NCI-H2029 treated with DMSO at 0.1 percent for 48 hours (cell line): ENCODE data around the gene CROCC2.

Source experiments
- DNase-seq: peaks from one replicate; lab custom pipeline; 2025; lab: John Stamatoyannopoulos, UW

CROCC2 gene

GRCh38 chr2:241017228-241017940 is 111.2 kb downstream of the CROCC2 start:
- no peak for DNase-seq

DNA sequence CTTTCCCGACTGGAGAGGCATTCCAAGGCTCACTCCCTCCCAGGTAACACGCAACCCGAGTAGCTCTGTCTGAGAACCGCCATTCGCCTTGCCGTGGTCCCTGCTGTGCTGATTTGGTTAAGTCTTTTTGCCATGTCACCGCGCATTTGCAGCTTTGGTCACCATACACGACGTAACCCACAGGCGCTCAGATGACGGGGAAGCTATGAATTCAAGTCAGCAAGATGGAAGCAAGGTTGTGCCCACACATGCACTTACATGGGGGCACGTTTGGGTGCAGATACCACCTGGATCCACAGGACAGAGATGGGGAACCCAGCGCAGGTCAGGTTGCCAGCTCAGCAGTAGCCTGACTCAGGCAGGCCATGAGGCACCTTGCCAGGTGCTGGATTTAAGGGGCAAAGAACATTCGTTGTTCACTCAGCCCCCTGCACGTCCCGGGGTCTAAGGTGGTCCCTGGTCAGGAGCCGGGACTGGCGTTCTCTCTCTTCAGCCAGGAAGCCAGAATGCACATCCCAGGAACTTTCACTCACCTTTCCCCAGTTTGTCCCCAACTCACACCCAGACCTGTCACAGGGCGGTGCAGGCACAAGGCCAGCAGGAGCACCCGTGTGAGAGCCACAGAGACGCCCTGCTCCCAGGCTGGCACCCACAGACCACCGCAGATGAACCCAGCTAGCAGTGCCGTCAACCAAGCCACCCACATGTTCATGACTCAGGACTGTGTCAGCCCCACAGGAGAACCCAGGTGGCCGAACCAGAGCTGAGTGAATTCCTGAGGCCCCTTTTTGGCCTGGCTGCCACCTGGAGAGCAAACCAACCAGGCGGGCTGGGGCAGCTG is 112.1 kb downstream of the CROCC2 start:
- no peak for DNase-seq

DNA sequence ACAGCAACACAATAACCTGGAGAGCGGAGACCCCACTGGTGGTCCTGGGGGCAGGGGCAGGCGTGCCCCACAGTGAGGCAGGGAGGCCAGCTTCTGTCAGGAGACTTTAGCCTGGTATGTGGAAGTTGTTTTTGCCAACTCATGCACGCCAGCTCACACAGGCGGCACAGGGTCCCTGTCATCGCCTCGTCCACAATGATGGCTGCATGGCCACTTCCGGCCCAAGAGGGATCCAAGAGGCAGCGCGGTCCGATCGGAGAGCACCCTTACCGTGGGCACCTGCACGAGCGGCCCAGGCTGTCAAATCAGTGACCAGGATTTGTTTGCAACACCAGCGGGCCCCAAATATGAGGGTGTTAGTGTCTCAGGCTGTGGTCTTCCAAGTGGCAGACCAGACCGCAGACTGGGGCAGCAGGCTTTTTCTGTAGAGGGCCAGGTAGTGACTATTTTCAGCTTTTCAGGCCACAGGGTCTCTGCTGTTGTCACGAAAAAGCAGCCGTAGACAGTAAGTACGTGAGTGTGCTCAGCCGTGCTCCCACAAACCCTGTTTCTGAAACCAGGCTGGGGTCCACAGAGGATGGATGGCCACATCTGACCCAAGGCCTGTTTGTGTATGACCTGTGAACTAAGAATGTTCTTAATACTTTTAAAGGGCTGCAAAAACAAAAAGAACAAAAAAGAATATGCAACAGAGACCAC is 113.5 kb downstream of the CROCC2 start:
- no peak for DNase-seq

DNA sequence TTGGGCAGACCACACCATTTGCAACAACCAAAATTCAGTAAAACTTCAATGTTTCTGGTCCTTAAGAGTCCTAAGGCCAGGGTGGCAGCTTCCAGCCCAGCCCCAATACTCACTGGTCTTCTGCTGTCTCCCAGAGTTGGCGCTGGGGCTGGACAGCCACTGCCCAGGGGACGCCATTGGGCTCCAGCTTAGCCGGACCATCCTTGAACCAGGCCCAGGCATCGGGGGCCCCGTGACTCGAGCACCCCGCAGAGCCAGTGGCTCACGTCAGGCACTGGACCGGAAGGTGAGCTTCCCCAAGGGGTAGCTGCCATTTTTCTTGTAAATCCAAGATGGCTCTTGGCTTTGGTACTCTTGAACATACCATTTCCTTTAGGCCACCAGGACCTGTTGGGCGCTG is 114.1 kb downstream of the CROCC2 start:
- no peak for DNase-seq

- DNase-seq = no peak
These were observed 114.6 kb downstream of the CROCC2 start for GRCh38 chr2:241020629-241021190.

- DNase-seq = no peak
These were observed 119.5 kb downstream of the CROCC2 start for GRCh38 chr2:241025639-241026038.

DNA sequence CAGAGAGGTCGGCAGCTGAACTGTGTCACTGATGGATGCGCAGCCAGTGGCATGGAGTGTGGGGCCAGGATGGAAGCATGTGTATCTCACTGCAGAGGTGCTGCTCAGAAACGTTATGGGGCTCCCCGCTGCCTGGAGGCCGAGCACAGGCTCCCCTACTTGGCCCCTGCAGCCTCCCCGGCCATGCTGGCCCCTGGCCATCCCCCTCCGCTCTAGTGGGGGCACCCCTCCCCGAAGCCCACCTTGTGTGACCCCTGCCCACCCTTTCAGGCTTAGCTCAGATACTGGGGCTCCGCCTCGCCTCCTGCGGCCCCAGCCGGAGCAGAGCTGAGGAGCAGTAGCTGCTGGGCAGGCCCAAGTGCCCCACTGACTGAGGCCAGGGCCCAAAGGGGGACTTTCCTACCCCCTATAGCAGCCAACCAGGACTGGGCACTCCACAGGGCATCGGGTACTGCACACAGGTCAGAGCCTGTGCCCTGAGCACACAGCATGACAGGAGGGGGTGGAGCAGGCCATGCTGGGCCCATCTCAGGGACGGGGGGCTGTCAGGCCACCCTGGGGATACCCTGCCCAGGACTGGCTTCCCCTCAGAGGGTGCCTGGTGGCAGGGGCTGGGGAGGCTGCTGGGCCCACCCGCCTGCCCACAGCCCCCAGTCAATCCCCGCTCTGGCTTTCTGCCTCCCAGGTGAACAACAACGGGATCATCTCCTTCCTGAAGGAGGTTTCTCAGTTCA is 123.6 kb downstream of the CROCC2 start:
- no peak for DNase-seq

- no peak for DNase-seq
These were observed 124.2 kb downstream of the CROCC2 start for GRCh38 chr2:241030333-241030680.

GRCh38 chr2:241030883-241031282 is 124.7 kb downstream of the CROCC2 start:
- no peak for DNase-seq

DNA sequence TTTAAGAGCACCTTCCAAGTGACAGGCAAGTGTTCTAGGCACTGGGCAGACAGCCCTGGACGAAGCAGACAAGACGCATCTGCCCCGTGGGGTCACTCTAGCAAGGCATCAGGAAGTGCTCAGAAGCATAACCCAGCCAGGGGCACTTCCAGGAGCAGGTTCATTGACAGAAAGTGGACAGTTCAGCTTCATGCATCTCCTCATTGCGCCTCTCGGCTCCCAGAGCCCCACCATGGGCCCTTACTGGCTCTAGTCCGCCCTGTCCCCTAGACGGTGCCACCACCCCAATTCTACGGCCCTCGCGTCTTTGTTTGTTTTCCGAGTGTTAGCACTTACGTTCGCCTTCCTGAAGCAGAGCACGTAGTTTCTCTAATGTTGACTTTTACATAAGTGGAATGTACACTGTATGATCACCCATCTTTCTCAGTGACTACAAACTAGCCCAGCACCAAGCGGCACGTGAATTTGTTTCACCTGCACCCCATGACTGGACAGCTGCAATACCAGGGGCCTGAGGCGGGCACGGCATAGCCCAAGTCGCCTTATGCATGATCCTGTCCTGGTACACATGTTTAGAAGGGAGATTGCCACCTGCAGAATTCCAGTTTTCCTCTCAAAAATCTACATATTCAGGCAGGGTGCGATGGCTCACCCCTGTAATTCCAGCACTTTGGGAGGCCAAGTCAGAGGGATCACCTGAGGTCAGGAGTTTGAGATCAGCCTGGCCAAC is 125.5 kb downstream of the CROCC2 start:
- no peak for DNase-seq

GRCh38 chr2:241033336-241033987 is 127.3 kb downstream of the CROCC2 start:
- no peak for DNase-seq

DNA sequence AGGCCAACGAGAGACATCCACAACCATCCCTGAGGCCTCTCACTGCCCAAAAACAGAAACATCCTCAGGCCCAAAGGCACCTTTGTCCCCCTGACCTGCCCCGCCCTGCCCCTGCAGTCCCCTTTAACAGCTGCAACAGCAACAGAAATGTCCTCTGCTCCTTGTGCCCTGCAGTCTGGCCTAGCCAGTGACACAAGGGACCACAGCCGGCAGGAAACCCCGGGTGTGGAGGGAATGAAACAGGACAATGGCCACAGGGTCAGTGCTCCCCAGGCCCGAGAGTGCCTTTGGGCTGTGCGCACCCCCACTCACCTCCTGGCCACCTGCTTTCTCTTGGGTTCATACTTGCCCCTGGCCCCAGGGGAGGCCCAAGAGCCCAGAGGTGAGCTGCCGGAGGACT is 127.9 kb downstream of the CROCC2 start:
- DNase-seq = no peak

DNA sequence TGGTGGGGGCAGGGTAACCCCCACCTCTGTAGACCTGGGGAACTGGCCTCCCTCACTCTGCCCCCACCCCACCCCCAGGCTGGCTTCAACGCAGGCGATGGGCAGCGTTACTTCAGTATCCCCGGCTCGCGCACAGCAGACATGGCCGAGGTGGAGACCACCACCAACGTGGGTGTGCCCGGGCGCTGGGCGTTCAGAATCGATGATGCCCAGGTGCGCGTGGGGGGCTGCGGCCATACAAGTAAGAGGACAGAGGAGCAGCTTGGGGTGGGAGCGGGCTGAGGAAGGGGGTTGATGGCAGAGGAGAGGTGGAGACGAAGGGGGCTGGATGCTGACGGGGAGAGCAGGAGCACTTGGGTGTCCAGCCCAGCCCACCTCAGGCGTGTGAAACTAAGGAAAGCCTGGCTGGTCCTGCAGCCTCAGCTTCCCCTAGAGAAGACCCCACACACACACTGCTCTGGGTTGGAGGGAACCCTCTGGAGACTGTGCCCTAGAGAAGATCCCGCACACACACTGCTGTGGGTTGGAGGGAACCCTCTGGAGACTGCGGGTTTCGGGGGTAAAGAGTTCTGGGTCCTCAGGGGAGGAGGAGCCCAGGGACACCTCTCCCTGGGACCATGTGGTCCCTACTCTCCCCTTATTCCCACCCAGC is 128.5 kb downstream of the CROCC2 start:
- DNase-seq = no peak

- no peak for DNase-seq
These were observed 129.1 kb downstream of the CROCC2 start for GRCh38 chr2:241035142-241035817.

GRCh38 chr2:241035818-241036396 is 129.8 kb downstream of the CROCC2 start:
- DNase-seq = no peak

DNA sequence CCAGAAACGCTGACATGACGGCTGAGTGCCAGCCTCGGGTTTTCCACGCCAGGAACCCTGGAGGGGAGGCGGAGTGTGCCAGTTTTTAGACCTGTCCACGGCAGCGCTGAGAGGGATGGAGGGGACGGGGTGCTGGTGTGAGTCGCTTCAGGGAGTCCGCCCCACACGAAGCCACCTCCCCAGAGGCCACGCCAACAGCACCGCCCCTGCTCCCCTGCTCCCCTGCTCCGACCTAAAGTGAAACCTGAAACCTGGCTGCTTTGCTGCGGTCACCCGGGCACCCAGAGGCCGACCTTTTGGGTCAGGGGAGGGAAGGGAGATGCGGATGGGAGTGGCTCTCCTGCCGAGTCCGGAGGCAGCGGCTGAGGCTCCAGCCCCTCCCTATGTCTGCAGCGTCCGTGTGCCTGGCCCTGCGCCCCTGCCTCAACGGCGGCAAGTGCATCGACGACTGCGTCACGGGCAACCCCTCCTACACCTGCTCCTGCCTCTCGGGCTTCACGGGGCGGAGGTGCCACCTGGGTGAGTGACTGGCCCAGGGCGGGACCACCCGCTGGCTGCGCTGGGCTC is 130.3 kb downstream of the CROCC2 start:
- DNase-seq = no peak

GRCh38 chr2:241036964-241037421 is 130.9 kb downstream of the CROCC2 start:
- DNase-seq = no peak

DNA sequence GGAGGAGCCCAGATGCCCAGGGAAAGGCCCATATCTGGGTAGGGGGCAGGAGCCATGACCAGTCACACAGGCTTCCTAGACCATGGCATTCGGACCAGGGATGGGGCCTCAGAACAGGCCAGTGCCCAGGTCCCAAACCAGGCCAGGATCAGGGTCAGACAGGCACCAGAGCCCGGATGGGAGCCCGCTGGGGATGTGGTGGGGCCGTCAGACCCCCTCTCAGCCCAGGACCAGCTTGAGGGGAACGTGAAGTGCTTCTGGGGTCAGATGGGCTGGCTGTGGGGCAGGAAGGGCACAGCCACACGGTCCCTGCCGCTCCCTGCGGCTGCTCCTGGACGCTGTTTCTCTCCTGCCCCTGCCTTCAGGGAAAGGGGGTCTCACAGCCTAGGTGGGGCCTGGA is 131.4 kb downstream of the CROCC2 start:
- DNase-seq = no peak
